HTERT RPE-1 (cell line): Measurements from ENCODE around the gene CAV3.

Experiments
- in situ Hi-C: fragments of 300-500 bp; cut with MboI; formaldehyde crosslinking; loops from 4 replicates; pipeline ENCODE4 v1.14.3; 2020; ENCODE audit warnings: low sequenced_read_pairs

CAV3 gene

DNA sequence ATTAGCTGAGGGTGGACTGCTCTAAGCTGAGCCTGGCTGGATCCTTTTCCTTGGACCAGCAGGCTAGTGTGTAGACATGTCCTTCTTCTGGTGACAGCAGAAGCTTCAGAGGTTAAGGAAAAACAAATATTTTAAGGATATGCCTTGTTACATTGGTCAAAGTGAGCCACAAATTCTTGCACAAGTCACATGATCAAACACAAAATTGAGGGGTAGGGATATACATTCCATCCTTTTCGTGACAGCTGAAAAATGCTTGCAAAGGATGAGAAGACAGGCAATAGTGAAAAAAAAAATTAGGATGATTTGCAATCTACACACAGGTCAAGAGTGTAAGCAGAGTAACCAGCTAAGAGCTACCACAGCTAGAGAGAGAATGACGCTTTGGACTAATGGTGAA, 56.9 kb downstream of the CAV3 start:
- in situ Hi-C loops = no loop called here

DNA sequence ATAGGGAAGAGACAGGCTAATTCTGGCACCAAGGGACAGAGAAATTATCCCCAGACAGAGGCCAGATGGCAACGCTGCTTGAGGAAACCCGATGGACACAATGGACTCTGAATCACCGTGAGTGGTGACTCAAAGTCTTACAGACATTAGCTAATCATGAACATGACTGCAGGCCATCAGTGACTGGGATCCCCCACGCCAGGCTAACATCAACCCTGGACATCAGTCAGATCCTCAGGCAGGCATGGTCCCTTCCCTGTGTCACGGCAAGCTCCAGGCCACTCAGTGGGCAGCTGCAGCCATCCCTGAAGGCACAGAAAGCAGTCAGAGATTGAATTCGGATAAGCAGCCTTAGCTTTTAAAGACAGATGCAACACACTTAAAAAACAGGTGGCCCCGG, 59.6 kb downstream of the CAV3 start:
- in situ Hi-C loops = no loop called here

DNA sequence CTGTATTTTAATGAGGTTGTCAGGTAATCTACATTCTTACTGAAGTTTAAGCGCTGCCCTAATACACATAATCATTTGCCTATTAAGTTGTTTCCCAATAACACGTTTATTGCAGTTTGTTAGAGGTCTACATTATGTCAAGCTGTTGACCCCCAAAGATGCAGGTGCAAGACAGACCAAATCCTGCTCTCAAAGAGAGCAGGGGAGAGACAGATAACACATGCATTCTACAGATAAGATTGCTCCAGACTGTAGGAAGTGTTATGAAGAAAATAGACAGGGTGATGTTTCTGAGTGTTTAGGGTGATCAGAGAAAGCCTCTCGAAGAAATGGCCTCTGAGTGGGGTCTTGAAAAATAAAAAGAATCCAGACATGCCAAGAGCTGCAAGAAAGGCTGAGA, 60.6 kb downstream of the CAV3 start:
- in situ Hi-C loops = no loop called here
